ENCODE results near the gene PARD3B.

The PARD3B gene

DNA sequence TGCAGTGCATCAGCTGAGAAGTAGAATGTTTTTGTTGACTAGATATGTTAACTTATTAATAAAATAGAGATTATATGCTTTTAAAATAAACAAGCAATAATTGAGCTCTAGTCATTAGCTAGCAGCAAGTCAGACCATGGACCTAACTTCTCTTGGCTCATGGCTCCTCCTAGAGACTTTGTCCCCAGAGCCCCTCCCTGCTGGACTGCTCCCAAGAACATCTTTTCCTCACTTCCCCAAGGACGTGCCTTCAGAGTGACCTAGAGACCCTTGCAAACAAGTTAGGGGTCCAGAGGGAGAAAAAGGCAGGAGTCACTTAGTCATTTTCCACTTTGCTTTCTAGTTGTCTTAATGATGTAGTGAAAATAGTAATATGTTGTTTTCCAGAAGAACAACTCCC, 824.5 kb downstream of the PARD3B start:
- ChIA-PET POLR2A (ENCODE audit: low non-redundant PET) (no interaction called here), CTCF (no interaction called here)
- TF ChIP-seq, protein P1, sequence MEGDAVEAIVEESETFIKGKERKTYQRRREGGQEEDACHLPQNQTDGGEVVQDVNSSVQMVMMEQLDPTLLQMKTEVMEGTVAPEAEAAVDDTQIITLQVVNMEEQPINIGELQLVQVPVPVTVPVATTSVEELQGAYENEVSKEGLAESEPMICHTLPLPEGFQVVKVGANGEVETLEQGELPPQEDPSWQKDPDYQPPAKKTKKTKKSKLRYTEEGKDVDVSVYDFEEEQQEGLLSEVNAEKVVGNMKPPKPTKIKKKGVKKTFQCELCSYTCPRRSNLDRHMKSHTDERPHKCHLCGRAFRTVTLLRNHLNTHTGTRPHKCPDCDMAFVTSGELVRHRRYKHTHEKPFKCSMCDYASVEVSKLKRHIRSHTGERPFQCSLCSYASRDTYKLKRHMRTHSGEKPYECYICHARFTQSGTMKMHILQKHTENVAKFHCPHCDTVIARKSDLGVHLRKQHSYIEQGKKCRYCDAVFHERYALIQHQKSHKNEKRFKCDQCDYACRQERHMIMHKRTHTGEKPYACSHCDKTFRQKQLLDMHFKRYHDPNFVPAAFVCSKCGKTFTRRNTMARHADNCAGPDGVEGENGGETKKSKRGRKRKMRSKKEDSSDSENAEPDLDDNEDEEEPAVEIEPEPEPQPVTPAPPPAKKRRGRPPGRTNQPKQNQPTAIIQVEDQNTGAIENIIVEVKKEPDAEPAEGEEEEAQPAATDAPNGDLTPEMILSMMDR (conservative IDR thresholded peaks at IDR 0.05; ENCODE audit: low read depth) = no peak
- no peak for DNase-seq (ENCODE audit: low spot score)
- no peak overlapping the region for H3K27ac ChIP-seq

DNA sequence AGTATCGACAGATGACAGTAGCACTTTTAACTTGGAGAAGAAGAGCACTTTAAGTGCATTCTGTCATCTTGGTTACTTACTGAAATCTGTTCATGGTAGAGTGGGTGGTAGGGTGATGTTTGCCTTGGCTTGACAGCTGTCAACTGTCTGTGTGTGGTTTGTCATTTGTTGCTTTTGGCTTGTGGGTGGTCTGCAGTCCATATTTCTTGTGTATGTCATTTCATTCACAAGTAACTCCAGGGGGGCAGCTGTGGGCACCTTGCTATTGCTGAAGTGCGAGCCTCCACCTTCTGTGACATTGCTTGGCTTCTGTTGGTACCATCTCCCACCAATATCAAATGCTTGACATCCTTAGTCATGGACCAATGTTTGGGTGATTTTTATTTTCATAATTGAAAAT, 825.5 kb downstream of the PARD3B start:
- POLR2A ChIA-PET (ENCODE audit: low non-redundant PET) = no interaction called here
- DNase-seq (ENCODE audit: low spot score) = no peak
- TF ChIP-seq, protein P1 (conservative IDR thresholded peaks at IDR 0.05; ENCODE audit: low read depth) = no peak
- CTCF ChIA-PET = no interaction called here
- H3K27ac ChIP-seq = no peak overlapping the region

DNA sequence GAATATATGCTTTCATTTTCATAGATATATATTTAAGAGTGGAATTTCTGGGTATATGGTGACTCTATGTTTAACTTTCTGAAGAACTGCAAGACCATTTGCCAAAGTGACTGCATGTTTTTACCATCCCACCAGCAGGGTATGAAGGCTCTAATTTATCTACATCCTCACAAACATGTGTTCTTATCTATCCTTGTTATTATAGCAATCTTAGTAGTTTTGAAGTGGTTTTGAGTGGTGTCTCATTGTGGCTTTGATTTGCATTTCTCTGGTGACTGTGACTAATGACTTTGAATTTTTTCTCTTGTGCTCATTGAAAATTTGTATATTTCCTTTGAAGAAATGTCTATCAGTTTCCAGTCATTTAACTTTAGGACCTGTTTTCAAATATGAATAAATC, 826.9 kb downstream of the PARD3B start:
- POLR2A ChIA-PET (ENCODE audit: low non-redundant PET) = no interaction called here
- CTCF ChIA-PET = no interaction called here
- TF ChIP-seq, protein P1 (conservative IDR thresholded peaks at IDR 0.05; ENCODE audit: low read depth) = no peak
- no peak for DNase-seq (ENCODE audit: low spot score)
- H3K27ac ChIP-seq = no peak overlapping the region

DNA sequence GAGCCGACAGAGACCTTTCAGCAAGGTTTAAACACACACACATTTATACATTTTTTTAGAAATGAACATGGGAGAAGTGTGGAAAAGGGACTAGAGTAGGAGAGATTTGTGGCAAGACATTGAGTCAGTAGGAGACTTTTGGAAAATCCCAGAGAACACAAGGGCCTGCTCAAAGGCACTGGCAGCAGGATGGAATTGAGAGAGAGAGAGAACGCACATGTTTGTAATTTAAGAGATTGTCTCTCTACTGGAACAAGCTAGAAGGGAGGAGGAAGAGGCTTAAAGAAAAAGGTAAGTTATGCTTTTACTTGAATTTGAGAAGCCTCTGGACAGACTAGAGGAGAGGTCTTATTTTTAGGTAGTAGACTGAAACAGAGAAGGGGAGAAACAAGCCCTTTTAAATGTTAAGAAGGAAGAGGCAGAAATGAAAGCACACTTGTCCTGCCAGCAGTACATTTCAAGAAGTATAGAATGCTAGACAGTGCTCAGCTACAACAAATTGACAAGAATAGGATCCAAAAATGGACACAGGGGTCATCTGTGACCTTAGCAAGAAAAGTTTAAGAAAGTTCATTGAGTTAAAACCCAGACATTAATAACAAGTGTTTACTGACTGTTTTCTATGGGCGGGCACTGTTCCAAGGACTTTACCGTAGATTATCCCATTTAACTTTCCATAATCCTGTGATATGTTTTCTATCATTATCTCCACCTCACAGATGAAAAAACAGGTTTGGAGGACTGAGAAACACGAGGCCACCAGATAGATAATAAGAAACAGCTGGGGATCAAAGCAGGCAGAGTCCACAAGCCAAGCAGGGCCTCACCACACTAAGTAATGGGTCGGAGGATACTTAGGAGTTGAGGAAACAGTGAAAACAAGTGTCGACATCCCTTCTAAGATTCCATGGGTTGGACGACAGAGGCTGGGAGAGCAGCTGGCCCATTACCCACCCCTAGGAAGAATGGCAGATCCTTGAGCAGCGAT, 830.5 kb downstream of the PARD3B start:
- CTCF ChIA-PET = no interaction called here
- no peak for DNase-seq (ENCODE audit: low spot score)
- no peak overlapping the region for H3K27ac ChIP-seq
- POLR2A ChIA-PET (ENCODE audit: low non-redundant PET) = no interaction called here
- TF ChIP-seq, protein P1 (conservative IDR thresholded peaks at IDR 0.05; ENCODE audit: low read depth) = no peak

DNA sequence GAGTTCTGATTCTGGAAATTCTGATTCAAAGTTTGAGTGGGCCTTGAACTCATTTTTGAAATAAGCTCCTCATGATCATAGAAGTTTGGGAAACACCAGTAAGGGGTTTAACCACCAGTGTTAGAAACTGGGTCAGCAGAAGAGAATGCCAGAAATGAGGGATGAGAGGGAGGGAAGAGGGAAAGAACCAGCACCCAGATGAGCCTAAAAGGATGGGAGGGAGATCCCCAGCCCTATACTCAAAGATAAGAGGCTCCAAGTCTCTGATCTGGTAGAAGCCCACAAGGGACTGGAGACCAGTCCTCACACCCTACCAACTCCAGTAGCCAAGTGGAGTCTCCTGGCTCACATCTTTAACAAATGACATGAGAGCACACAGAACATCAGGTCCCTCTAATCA, 832.0 kb downstream of the PARD3B start:
- DNase-seq (ENCODE audit: low spot score) = no peak
- no peak overlapping the region for H3K27ac ChIP-seq
- TF ChIP-seq, protein P1 (conservative IDR thresholded peaks at IDR 0.05; ENCODE audit: low read depth) = no peak
- ChIA-PET CTCF (no interaction called here), POLR2A (ENCODE audit: low non-redundant PET) (no interaction called here)

DNA sequence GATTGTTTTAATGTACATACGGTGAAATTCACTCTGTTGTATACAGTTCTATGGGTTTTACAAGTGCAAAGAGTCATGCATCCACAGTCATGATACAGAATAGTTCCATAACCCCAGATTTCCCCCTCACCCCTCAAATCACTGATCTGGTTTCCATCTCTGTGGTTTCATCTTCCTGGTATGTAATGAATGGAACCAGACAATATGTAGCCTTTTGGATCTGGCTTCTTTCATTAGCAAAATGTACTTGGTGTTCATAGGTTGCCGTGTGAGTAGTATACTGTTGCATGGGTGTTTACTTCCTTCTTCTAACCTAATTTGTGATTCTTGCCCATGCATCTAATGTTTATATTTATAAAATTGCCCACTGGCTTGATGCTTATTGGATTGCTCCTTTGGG, 838.3 kb downstream of the PARD3B start:
- DNase-seq (ENCODE audit: low spot score) = no peak
- TF ChIP-seq, protein P1 (conservative IDR thresholded peaks at IDR 0.05; ENCODE audit: low read depth) = no peak
- POLR2A ChIA-PET (ENCODE audit: low non-redundant PET) = no interaction called here
- no peak overlapping the region for H3K27ac ChIP-seq
- CTCF ChIA-PET = interaction anchor here (0.7 kb wide), 1 partner anchor 955 kb away, joined by 4 read pairs; no protein-coding TSS in a partner anchor

Measured in RWPE1 (cell line).